GM12874 (cell line): ENCODE results near the gene MAPK8.

Experiments
- TF ChIP-seq, protein P1 (sequence below): IDR thresholded peaks from 2 replicates; pipeline ENCODE4 v1.5.1; 2011; ENCODE audit warnings: low read depth, mild to moderate bottlenecking, control low read depth, low read length, moderate library complexity; ENCODE audit not compliant: insufficient read depth

Gene MAPK8

DNA sequence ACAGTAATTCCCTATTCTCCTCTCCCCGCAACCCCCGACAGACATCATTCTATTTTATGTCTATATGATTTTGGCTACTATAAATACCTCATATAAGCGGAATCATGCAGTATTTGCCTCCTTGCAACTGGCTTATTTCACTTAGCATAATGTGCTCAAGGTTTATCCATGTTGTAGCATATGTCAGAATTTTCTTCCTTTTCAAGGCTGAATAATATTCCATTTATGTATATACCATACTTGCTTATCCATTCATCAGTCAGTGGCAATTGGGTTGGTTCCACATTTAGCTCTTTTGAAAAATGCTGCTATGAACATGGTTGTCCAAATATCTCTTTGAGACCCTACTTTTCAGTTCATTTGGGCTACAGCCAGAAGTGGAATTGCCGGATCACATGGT, 106.5 kb downstream of the MAPK8 start:
- TF ChIP-seq, protein P1, sequence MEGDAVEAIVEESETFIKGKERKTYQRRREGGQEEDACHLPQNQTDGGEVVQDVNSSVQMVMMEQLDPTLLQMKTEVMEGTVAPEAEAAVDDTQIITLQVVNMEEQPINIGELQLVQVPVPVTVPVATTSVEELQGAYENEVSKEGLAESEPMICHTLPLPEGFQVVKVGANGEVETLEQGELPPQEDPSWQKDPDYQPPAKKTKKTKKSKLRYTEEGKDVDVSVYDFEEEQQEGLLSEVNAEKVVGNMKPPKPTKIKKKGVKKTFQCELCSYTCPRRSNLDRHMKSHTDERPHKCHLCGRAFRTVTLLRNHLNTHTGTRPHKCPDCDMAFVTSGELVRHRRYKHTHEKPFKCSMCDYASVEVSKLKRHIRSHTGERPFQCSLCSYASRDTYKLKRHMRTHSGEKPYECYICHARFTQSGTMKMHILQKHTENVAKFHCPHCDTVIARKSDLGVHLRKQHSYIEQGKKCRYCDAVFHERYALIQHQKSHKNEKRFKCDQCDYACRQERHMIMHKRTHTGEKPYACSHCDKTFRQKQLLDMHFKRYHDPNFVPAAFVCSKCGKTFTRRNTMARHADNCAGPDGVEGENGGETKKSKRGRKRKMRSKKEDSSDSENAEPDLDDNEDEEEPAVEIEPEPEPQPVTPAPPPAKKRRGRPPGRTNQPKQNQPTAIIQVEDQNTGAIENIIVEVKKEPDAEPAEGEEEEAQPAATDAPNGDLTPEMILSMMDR = no peak

DNA sequence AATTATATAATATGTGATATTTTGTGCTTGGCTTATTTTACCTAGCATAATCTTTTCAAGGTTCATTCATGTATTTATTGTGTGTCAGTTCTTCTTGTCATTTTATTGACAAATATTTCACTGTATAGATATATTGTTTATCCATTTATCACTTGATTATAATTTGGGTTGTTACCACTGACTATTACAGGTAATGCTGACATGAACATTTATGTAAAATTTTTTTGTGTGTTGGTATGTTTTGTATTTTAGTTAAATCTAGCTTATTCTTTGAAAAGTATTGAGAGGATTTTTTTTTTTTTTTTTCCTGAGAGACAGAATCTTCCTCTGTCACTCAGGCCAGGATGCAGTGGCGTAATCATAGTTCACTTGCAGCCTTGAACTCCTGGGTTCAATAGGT, 107.7 kb downstream of the MAPK8 start:
- TF ChIP-seq, protein P1 = no peak

DNA sequence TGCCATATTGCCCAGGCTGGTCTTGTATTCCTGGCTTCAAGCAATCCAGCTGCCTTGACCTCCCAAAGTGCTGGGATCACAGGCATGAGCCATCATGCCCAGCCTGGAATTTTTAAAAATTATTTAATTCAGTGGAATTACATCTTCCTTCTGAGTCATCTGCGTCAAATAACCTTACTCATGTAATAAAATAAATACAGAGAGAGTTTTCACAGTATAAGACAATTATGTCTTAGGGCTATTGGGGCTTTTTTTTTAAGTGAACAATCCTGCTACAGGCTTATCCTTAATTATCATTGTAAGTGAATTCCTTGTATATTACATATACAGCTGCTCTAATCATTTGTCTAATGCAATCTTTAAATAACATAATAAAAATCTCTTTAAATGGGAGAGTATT, 108.3 kb downstream of the MAPK8 start:
- TF ChIP-seq, protein P1 = no peak

DNA sequence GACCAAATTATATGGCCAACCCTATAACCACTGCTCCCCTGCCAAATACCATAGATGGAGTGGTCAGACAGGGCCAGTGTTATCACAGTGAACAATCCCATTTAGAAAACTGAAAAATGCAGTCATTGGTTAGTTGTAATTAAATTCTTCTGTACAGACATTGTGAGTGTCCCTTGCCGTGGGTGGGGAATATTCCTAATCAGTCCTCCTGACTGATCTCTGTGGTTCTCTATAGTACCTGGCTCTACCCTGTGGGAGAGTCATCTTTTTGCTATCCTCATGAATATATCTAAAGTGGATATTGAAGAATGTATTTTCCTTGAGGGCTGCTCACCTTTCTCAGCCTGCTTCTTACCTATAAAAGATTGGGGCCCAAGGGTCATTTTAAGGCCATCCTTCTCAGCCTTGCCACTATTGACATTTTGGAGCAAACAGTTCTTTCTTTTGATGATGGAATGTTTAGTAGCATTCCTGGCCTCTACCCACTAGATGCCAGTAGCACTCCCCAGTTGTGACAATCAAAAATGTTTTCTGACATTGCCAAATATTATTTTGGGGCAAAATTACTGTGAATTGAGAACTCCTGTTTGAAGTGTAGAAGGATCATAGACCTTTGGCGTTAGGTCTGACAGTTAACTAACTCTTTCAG, 110.2 kb downstream of the MAPK8 start:
- TF ChIP-seq, protein P1 = no peak

DNA sequence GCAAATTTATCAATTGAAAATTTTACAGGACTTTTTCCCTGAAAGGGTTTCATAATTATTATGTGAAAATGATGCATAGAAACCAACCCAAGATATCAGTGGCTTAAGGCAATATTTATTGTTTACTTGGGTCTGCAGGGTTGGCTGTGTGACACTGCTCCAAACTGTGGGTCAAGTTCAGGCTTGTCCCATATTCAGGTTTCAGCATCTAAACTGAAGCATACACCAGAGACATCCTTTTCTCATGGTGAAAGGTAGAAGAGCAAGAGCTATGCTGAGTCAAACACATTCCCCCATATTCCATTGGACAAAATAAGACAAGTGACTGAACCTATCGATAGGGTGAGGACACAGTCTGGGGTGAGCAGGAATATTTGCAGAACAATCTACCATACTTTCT, 110.9 kb downstream of the MAPK8 start:
- TF ChIP-seq, protein P1 = no peak

DNA sequence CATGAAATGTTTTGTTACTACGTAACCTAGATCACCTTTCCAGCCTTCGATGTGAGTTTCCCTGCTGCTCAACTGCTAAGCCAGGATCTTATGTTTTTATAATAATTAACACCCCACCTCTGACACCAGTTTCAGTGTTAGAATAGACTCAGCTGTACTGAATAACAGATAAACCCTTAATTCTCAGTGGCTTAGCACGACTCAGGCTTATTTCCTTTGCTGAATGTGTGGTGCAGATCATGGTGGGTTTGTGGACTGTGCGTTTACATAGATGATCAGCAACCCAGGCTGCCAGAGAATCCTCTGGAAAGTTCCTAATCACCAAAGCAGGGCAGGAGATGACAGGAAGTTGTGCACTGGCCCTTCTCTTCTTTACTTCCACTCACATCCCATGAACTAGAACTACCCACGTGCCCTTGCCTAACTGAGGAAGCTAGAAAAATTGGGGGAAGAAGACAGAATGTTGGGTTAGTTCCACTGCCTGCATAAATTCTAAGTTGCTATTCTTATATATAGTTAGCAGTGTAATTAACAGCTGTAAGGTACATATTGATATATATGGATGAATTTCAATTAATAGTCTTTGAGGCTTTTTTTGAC, 111.8 kb downstream of the MAPK8 start:
- TF ChIP-seq, protein P1 = no peak

DNA sequence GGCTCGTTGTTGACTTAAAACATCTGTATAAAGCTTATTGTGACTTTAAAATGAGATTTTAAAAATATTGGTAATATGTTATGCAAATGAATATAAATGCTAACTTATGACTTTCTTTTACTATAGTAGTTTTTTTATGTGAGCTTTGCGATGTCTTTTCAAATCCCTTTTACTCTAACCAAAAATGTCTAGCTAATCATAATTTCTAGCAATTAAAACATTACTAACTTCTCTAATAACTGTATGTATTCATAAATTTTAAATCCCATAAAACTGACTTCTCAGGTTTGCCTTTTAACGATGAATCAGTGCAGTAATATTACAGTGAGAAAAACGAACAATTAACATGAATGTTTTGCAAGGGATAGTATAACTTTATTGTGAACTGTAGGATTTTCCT, 113.2 kb downstream of the MAPK8 start:
- TF ChIP-seq, protein P1 = no peak
